Measurements from ENCODE around the gene UNC5C. TPM values are rescaled to one million over a fixed set of nuclear protein-coding genes. Genes with fewer than 3 reads are reported as not detected.

The UNC5C gene
- polyA plus RNA-seq, 1 donor (not counting 4 experiments of a cell fraction or from before 2014, with no cell fraction given) = not detected

GRCh38 chr4:95219109-95219508 is 329.7 kb downstream of the UNC5C start:
- FAIRE-seq (no peak), DNase-seq (ENCODE audit: low read depth, low spot score) (no peak)
- Histone ChIP-seq H3K36me3 (ENCODE audit: control insufficient read depth in 2 of 2, extremely low read depth in 1 of 2, insufficient read depth in 2 of 2, low read length in 2 of 2) (no peaks in the 10 kb centered on the region), H3K9me3 (ENCODE audit: control insufficient read depth, low read depth, low read length) (no peaks in the 10 kb centered on the region), H3K27ac (ENCODE audit: control insufficient read depth, insufficient read depth, low read length) (no peak overlapping the region), H3K4me3 (ENCODE audit: control insufficient read depth in 2 of 3, extremely low read depth in 1 of 3, insufficient read depth in 2 of 3, low read depth in 1 of 3, low read length in 3 of 3) (no peak overlapping the region), H4K20me1 (ENCODE audit: control insufficient read depth, extremely low read depth, insufficient read depth, low read length) (no peaks in the 10 kb centered on the region), H3K27me3 (ENCODE audit: control insufficient read depth, extremely low read depth, insufficient read depth, low read length) (no peaks in the 10 kb centered on the region), H3K4me1 (ENCODE audit: control insufficient read depth, extremely low read depth, insufficient read depth, low read length) (no peaks in the 10 kb centered on the region), H3K79me2 (ENCODE audit: control insufficient read depth, insufficient read depth, low read length) (no peaks in the 10 kb centered on the region), H2AFZ (ENCODE audit: control insufficient read depth, low read length) (no peak overlapping the region), H3K9me1 (ENCODE audit: control insufficient read depth, extremely low read depth, insufficient read depth, low read length) (no peaks in the 10 kb centered on the region), H3K4me2 (ENCODE audit: control insufficient read depth, extremely low read depth, insufficient read depth, low read depth, low read length) (no peak overlapping the region), H3K9ac (ENCODE audit: control insufficient read depth, extremely low read depth, insufficient read depth, low read length) (no peak overlapping the region)
- dilution Hi-C loops (cut with MboI; ENCODE audit: extremely low pct_ligation_motif_present, low sequenced_read_pairs) = no loop called here
- no peak for TF ChIP-seq EZH2 (IDR thresholded peaks at IDR 0.05; ENCODE audit: low read length)
- no peak for TF ChIP-seq CTCF (optimal IDR thresholded peaks at IDR 0.05 in 1 of 3, IDR thresholded peaks at IDR 0.05 in 1 of 3, conservative IDR thresholded peaks at IDR 0.05 in 1 of 3; ENCODE audit: extremely low read depth in 1 of 3, insufficient read depth in 2 of 3, low read length in 3 of 3)

GRCh38 chr4:95217197-95217596 is 331.6 kb downstream of the UNC5C start:
- H3K27ac ChIP-seq (ENCODE audit: control insufficient read depth, insufficient read depth, low read length) = no peak overlapping the region
- no peaks in the 10 kb centered on the region for H3K9me3 ChIP-seq (ENCODE audit: control insufficient read depth, low read depth, low read length)
- H3K4me1 ChIP-seq (ENCODE audit: control insufficient read depth, extremely low read depth, insufficient read depth, low read length) = no peaks in the 10 kb centered on the region
- TF ChIP-seq CTCF (optimal IDR thresholded peaks at IDR 0.05 in 1 of 3, IDR thresholded peaks at IDR 0.05 in 1 of 3, conservative IDR thresholded peaks at IDR 0.05 in 1 of 3; ENCODE audit: extremely low read depth in 1 of 3, insufficient read depth in 2 of 3, low read length in 3 of 3) (no peak), EZH2 (IDR thresholded peaks at IDR 0.05; ENCODE audit: low read length) (no peak)
- FAIRE-seq (no peak), DNase-seq (ENCODE audit: low read depth, low spot score) (no peak)
- H3K79me2 ChIP-seq (ENCODE audit: control insufficient read depth, insufficient read depth, low read length) = no peaks in the 10 kb centered on the region
- no peak overlapping the region for H3K4me3 ChIP-seq (ENCODE audit: control insufficient read depth in 2 of 3, extremely low read depth in 1 of 3, insufficient read depth in 2 of 3, low read depth in 1 of 3, low read length in 3 of 3)
- no peaks in the 10 kb centered on the region for H3K9me1 ChIP-seq (ENCODE audit: control insufficient read depth, extremely low read depth, insufficient read depth, low read length)
- no peak overlapping the region for H3K4me2 ChIP-seq (ENCODE audit: control insufficient read depth, extremely low read depth, insufficient read depth, low read depth, low read length)
- H3K36me3 ChIP-seq (ENCODE audit: control insufficient read depth in 2 of 2, extremely low read depth in 1 of 2, insufficient read depth in 2 of 2, low read length in 2 of 2) = no peaks in the 10 kb centered on the region
- dilution Hi-C loops (cut with MboI; ENCODE audit: extremely low pct_ligation_motif_present, low sequenced_read_pairs) = no loop called here
- H4K20me1 ChIP-seq (ENCODE audit: control insufficient read depth, extremely low read depth, insufficient read depth, low read length) = no peaks in the 10 kb centered on the region
- no peak overlapping the region for H2AFZ ChIP-seq (ENCODE audit: control insufficient read depth, low read length)
- no peak overlapping the region for H3K9ac ChIP-seq (ENCODE audit: control insufficient read depth, extremely low read depth, insufficient read depth, low read length)
- no peaks in the 10 kb centered on the region for H3K27me3 ChIP-seq (ENCODE audit: control insufficient read depth, extremely low read depth, insufficient read depth, low read length)

Measured in keratinocyte (primary cell).